ENCODE data around the gene PLCG1. TPM values are rescaled to one million over a fixed set of nuclear protein-coding genes. Genes with fewer than 3 reads are reported as not detected.
"Not testable (repeated sequence)": the region's sequence is repeated elsewhere in the genome, so short reads cannot be mapped to it uniquely, and the experiment has no call there.

Gene PLCG1
- total RNA-seq, 1 experiment from 2014 or later = 32.4 TPM

GRCh38 chr20:41124451-41125094, 12.8 kb upstream of the PLCG1 start:
- no peak for DNase-seq (ENCODE audit: low read depth)

- DNase-seq (ENCODE audit: low read depth) = no peak
These were observed 11.5 kb upstream of the PLCG1 start for GRCh38 chr20:41125530-41126457.

- no peak for DNase-seq (ENCODE audit: low read depth)
These were observed 10.6 kb upstream of the PLCG1 start for GRCh38 chr20:41126719-41127118.

- not testable (repeated sequence) for DNase-seq (ENCODE audit: low read depth)
These were observed 9.0 kb upstream of the PLCG1 start for GRCh38 chr20:41128317-41128716.

GRCh38 chr20:41131594-41132387, 5.6 kb upstream of the PLCG1 start:
- DNase-seq (ENCODE audit: low read depth) = no peak

- DNase-seq (ENCODE audit: low read depth) = not testable (repeated sequence)
These were observed 5.0 kb upstream of the PLCG1 start for GRCh38 chr20:41132388-41132775.

GRCh38 chr20:41133709-41134361, 3.5 kb upstream of the PLCG1 start:
- DNase-seq (ENCODE audit: low read depth) = no peak

GRCh38 chr20:41134362-41135186, 2.8 kb upstream of the PLCG1 start:
- no peak for DNase-seq (ENCODE audit: low read depth)

- DNase-seq (ENCODE audit: low read depth) = peak; percentile 44
These were observed 2.0 kb upstream of the PLCG1 start for GRCh38 chr20:41135187-41135887.

GRCh38 chr20:41135888-41136679, 1.3 kb upstream of the PLCG1 start:
- DNase-seq (ENCODE audit: low read depth) = no peak

GRCh38 chr20:41137614-41138474, 501 bp downstream of the PLCG1 start:
- peak; percentile 67 for DNase-seq (ENCODE audit: low read depth)

GRCh38 chr20:41138475-41139226, 1.3 kb downstream of the PLCG1 start:
- DNase-seq (ENCODE audit: low read depth) = peak; percentile 31

- DNase-seq (ENCODE audit: low read depth) = no peak
These were observed 2.1 kb downstream of the PLCG1 start for GRCh38 chr20:41139227-41140093.

- no peak for DNase-seq (ENCODE audit: low read depth)
These were observed 3.1 kb downstream of the PLCG1 start for GRCh38 chr20:41140226-41141133.

GRCh38 chr20:41141153-41141815, 3.9 kb downstream of the PLCG1 start:
- DNase-seq (ENCODE audit: low read depth) = peak; percentile 87

Data from RPMI7951 (cell line).